ENCODE results near the gene CYP21A2.

CYP21A2 gene

DNA sequence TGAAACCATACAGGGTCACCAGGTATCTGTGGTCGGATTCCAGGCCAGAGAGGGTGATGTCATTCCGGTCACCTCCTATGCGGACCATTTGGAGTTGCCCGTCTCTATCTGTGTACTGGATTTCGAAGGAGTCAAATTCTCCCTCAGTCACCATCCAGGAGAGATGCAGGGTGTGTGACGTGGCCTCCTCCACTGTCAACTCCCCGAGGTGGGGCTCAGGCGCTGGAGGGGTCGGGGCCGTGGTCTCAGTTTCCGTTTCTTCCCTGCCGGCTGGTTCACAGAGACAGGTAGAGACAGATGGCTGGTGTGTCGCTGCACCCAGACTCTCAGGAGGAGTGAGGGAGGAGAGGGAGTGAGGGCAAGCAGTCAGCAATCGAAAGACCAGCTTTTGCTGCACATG, 30.7 kb downstream of the CYP21A2 start:
- DNase-seq = no peak
- in situ Hi-C loops (cut with HindIII; ENCODE audit: low pct_ligation_motif_present, low sequenced_read_pairs) = no loop called here
- Histone ChIP-seq H3K36me3 (replicated peaks) (no peaks in the 10 kb centered on the region), H3K4me3 (ENCODE audit: low read depth, low read length) (no peak overlapping the region), H3K27ac (no peak overlapping the region), H3K27me3 (replicated peaks) (peaks cover 8% of the 10 kb centered on the region)
- TF ChIP-seq, protein P1, sequence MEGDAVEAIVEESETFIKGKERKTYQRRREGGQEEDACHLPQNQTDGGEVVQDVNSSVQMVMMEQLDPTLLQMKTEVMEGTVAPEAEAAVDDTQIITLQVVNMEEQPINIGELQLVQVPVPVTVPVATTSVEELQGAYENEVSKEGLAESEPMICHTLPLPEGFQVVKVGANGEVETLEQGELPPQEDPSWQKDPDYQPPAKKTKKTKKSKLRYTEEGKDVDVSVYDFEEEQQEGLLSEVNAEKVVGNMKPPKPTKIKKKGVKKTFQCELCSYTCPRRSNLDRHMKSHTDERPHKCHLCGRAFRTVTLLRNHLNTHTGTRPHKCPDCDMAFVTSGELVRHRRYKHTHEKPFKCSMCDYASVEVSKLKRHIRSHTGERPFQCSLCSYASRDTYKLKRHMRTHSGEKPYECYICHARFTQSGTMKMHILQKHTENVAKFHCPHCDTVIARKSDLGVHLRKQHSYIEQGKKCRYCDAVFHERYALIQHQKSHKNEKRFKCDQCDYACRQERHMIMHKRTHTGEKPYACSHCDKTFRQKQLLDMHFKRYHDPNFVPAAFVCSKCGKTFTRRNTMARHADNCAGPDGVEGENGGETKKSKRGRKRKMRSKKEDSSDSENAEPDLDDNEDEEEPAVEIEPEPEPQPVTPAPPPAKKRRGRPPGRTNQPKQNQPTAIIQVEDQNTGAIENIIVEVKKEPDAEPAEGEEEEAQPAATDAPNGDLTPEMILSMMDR (IDR thresholded peaks at IDR 0.05; ENCODE audit: low read depth, low read length, missing control alignments) = no peak

GRCh38 chr6:32069460-32069859, 31.2 kb downstream of the CYP21A2 start:
- no peak overlapping the region for H3K4me3 ChIP-seq (ENCODE audit: low read depth, low read length)
- H3K27ac ChIP-seq = no peak overlapping the region
- no peaks in the 10 kb centered on the region for H3K36me3 ChIP-seq (replicated peaks)
- no peak for DNase-seq
- TF ChIP-seq, protein P1 (IDR thresholded peaks at IDR 0.05; ENCODE audit: low read depth, low read length, missing control alignments) = no peak
- in situ Hi-C loops (cut with HindIII; ENCODE audit: low pct_ligation_motif_present, low sequenced_read_pairs) = no loop called here
- H3K27me3 ChIP-seq (replicated peaks) = peaks cover 8% of the 10 kb centered on the region

GRCh38 chr6:32069878-32070515, 31.8 kb downstream of the CYP21A2 start:
- no peak for DNase-seq
- peaks cover 8% of the 10 kb centered on the region for H3K27me3 ChIP-seq (replicated peaks)
- in situ Hi-C loops (cut with HindIII; ENCODE audit: low pct_ligation_motif_present, low sequenced_read_pairs) = no loop called here
- H3K36me3 ChIP-seq (replicated peaks) = no peaks in the 10 kb centered on the region
- H3K4me3 ChIP-seq (ENCODE audit: low read depth, low read length) = no peak overlapping the region
- TF ChIP-seq, protein P1 (IDR thresholded peaks at IDR 0.05; ENCODE audit: low read depth, low read length, missing control alignments) = no peak
- H3K27ac ChIP-seq = no peak overlapping the region

DNA sequence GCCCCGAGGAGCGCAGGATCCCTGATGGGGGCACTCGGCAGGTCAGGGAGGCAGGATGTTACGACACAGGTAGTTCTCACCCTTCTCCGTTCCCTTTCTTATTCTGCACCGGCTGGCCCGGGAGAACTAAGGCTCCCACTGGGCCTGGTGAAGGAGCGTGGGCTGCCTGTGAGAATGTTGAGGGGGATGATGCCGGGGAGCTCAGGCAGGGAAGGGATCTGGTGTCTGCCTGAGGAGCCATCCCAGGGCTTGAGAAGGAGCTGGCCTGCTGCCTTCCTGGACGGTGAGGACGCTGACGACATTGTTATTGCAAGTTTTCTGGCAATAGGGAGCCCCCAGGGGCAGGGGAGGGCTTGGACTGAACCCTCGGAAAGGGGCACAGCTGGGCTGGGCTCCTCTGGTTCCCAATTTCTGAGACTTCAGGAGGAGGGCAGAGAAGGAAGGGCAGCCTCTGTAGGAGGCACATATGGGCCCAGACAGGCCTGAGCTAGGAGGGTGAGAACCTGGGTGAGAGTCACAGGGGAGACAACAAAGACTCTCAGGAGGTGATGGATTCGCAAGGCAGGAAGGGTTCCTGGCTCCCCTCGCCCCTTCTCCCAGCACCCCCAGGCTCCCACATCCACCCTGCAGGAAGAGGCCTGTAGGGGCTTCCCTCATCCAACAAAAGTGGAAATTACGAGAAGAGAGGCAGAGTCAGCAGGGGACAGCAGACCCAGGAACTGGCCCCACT, 32.8 kb downstream of the CYP21A2 start:
- in situ Hi-C loops (cut with HindIII; ENCODE audit: low pct_ligation_motif_present, low sequenced_read_pairs) = no loop called here

GRCh38 chr6:32073101-32073500, 34.9 kb downstream of the CYP21A2 start:
- in situ Hi-C loops (cut with HindIII; ENCODE audit: low pct_ligation_motif_present, low sequenced_read_pairs) = no loop called here
- TF ChIP-seq, protein P1 (IDR thresholded peaks at IDR 0.05; ENCODE audit: low read depth, low read length, missing control alignments) = no peak
- Histone ChIP-seq H3K4me3 (ENCODE audit: low read depth, low read length) (no peak overlapping the region), H3K36me3 (replicated peaks) (no peaks in the 10 kb centered on the region), H3K27me3 (replicated peaks) (peaks cover 8% of the 10 kb centered on the region), H3K27ac (no peak overlapping the region)
- DNase-seq = no peak

More for the DNA sequence above, 32.8 kb downstream of the CYP21A2 start:
- H3K27me3 ChIP-seq (replicated peaks) = peaks cover 8% of the 10 kb centered on the region
- H3K36me3 ChIP-seq (replicated peaks) = no peaks in the 10 kb centered on the region
- TF ChIP-seq, protein P1 (IDR thresholded peaks at IDR 0.05; ENCODE audit: low read depth, low read length, missing control alignments) = no peak
- H3K4me3 ChIP-seq (ENCODE audit: low read depth, low read length) = no peak overlapping the region
- no peak for DNase-seq
- no peak overlapping the region for H3K27ac ChIP-seq
